ENCODE results near the gene ARFGEF3.

GRCh38 chr6:138226700-138227315 is 65.1 kb downstream of the ARFGEF3 start:
- TF ChIP-seq CTCF (conservative IDR thresholded peaks at IDR 0.05; ENCODE audit: low read depth in 2 of 2) (no peak), EZH2phosphoT487 (IDR thresholded peaks at IDR 0.05; ENCODE audit: unreplicated experiment) (no peak), REST (IDR thresholded peaks at IDR 0.05; ENCODE audit: unreplicated experiment) (no peak), EZH2 (IDR thresholded peaks at IDR 0.05; ENCODE audit: low read depth, unreplicated experiment) (no peak), STAT1 (IDR thresholded peaks at IDR 0.05; ENCODE audit: unreplicated experiment) (no peak), ZNF331 (CRISPR knock-in tag; IDR thresholded peaks at IDR 0.05; ENCODE audit: low read depth) (no peak), JUNB (IDR thresholded peaks at IDR 0.05; ENCODE audit: unreplicated experiment) (no peak), POLR2AphosphoS5 (IDR thresholded peaks at IDR 0.05; ENCODE audit: low read depth) (no peak), ZNF114 (CRISPR knock-in tag; IDR thresholded peaks at IDR 0.05) (no peak), CREB1 (CRISPR knock-in tag; IDR thresholded peaks at IDR 0.05; ENCODE audit: low read depth) (no peak), ETS1 (IDR thresholded peaks at IDR 0.05) (no peak)
